H9 (cell line): Measurements from ENCODE around the gene H6PD. TPM values are rescaled to one million over a fixed set of nuclear protein-coding genes. Genes with fewer than 3 reads are reported as not detected.

Experiments
- DNase-seq: peaks from one replicate; pipeline ENCODE4 v3.0.0-alpha.2; 2017
- H2AFZ ChIP-seq: one replicate; pipeline ENCODE4 v1.6.1; 2013; ENCODE audit warnings: mild to moderate bottlenecking, low read length, control low read depth, moderate library complexity
- H2AK5ac ChIP-seq: 2 replicates; pipeline ENCODE4 v1.6.1; 2013; ENCODE audit warnings: low read length, control low read depth, mixed read lengths; ENCODE audit not compliant: insufficient read length
- H2BK120ac ChIP-seq: one replicate; pipeline ENCODE4 v1.6.1; 2013; ENCODE audit warnings: low read depth, mild to moderate bottlenecking, low read length, control low read depth, inconsistent platforms; ENCODE audit not compliant: poor library complexity, severe bottlenecking
- H2BK12ac ChIP-seq: 2 replicates; pipeline ENCODE4 v1.6.1; 2013; ENCODE audit warnings: low read length, control low read depth, mixed read lengths, low read depth; ENCODE audit not compliant: insufficient read length
- H2BK15ac ChIP-seq: 2 replicates; pipeline ENCODE4 v1.6.1; 2013; ENCODE audit warnings: low read depth, low read length, control low read depth
- H2BK20ac ChIP-seq: one replicate; pipeline ENCODE4 v1.6.1; 2013; ENCODE audit warnings: low read depth, mild to moderate bottlenecking, low read length, control low read depth, inconsistent platforms; ENCODE audit not compliant: poor library complexity, severe bottlenecking
- H2BK5ac ChIP-seq: 2 replicates; pipeline ENCODE4 v1.6.1; 2013; ENCODE audit warnings: low read length, control low read depth, mixed read lengths; ENCODE audit not compliant: insufficient read length
- H3K14ac ChIP-seq: 2 replicates; pipeline ENCODE4 v1.6.1; 2013; ENCODE audit warnings: low read length, control low read depth; ENCODE audit not compliant: insufficient read depth
- H3K18ac ChIP-seq: 2 replicates; pipeline ENCODE4 v1.6.1; 2013; ENCODE audit warnings: low read depth, mild to moderate bottlenecking, mixed read lengths, low read length, control low read depth; ENCODE audit not compliant: insufficient read length
- H3K23ac ChIP-seq: 2 replicates; pipeline ENCODE4 v1.6.1; 2013; ENCODE audit warnings: low read length, control low read depth, mixed read lengths, low read depth; ENCODE audit not compliant: insufficient read length
- H3K23me2 ChIP-seq: 2 replicates; pipeline ENCODE4 v1.6.1; 2013; ENCODE audit warnings: low read depth, mild to moderate bottlenecking, mixed read lengths, low read length, control low read depth; ENCODE audit not compliant: insufficient read length, poor library complexity, severe bottlenecking
- H3K27ac ChIP-seq: 2 replicates; pipeline ENCODE4 v1.5.1; 2013; ENCODE audit warnings: low read length, control low read depth, mixed read lengths, low read depth; ENCODE audit not compliant: insufficient read length
- H3K27me3 ChIP-seq: 2 replicates; pipeline ENCODE4 v1.6.1; 2013; ENCODE audit warnings: low read length, control low read depth, inconsistent platforms; ENCODE audit not compliant: insufficient read depth
- H3K4ac ChIP-seq: 2 replicates; pipeline ENCODE4 v1.6.1; 2013; ENCODE audit warnings: low read depth, mild to moderate bottlenecking, control low read depth, inconsistent platforms, low read length, moderate library complexity
- H3K4me1 ChIP-seq: 2 replicates; pipeline ENCODE4 v1.6.1; 2013; ENCODE audit warnings: low read length, control low read depth, inconsistent platforms; ENCODE audit not compliant: insufficient read depth
- H3K4me2 ChIP-seq: 2 replicates; pipeline ENCODE4 v1.6.1; 2013; ENCODE audit warnings: low read length, control low read depth, mixed read lengths; ENCODE audit not compliant: insufficient read length, insufficient read depth
- H3K56ac ChIP-seq: 2 replicates; pipeline ENCODE4 v1.6.1; 2013; ENCODE audit warnings: low read depth, mild to moderate bottlenecking, mixed read lengths, low read length, control low read depth; ENCODE audit not compliant: insufficient read length
- H3K79me1 ChIP-seq: 2 replicates; pipeline ENCODE4 v1.6.1; 2013; ENCODE audit warnings: low read depth, mild to moderate bottlenecking, moderate library complexity, low read length, control low read depth, inconsistent platforms; ENCODE audit not compliant: insufficient read depth, poor library complexity, severe bottlenecking
- H3K79me2 ChIP-seq: 2 replicates; pipeline ENCODE4 v1.6.1; 2013; ENCODE audit warnings: low read length, control low read depth, inconsistent platforms; ENCODE audit not compliant: insufficient read depth
- H3K9ac ChIP-seq: 2 replicates; pipeline ENCODE4 v1.6.1; 2013; ENCODE audit warnings: low read length, control low read depth, mixed read lengths; ENCODE audit not compliant: insufficient read length; ENCODE audit errors: extremely low read depth
- H3K9me3 ChIP-seq: one replicate; pipeline ENCODE4 v1.6.1; 2013; ENCODE audit warnings: low read depth, low read length, inconsistent platforms; ENCODE audit not compliant: control insufficient read depth
- H3T11ph ChIP-seq: one replicate; pipeline ENCODE4 v1.6.1; 2013; ENCODE audit warnings: mild to moderate bottlenecking, low read length, control low read depth, inconsistent platforms
- H4K20me1 ChIP-seq: one replicate; pipeline ENCODE4 v1.6.1; 2013; ENCODE audit not compliant: control insufficient read depth, insufficient read length, insufficient read depth
- H4K5ac ChIP-seq: 2 replicates; pipeline ENCODE4 v1.6.1; 2013; ENCODE audit warnings: low read depth, mild to moderate bottlenecking, mixed read lengths, low read length, control low read depth; ENCODE audit not compliant: insufficient read length
- H4K8ac ChIP-seq: replicated peaks from 2 replicates; pipeline ENCODE4 v1.6.1; 2013; ENCODE audit warnings: low read length, control low read depth, mixed read lengths, low read depth; ENCODE audit not compliant: insufficient read length
- H4K91ac ChIP-seq: 2 replicates; pipeline ENCODE4 v1.6.1; 2013; ENCODE audit warnings: low read depth, mild to moderate bottlenecking, moderate library complexity, mixed read lengths, low read length, control low read depth; ENCODE audit not compliant: insufficient read length
- H3K27ac Mint-ChIP-seq, 3 experiments: 2 replicates in 2 of 3; 3 replicates in 1 of 3; pipeline ENCODE4 v1.8.0; 2020 to 2021; ENCODE audit warnings: mixed read lengths in 3 of 3, mild to moderate bottlenecking in 1 of 3, moderate library complexity in 1 of 3
- H3K27me3 Mint-ChIP-seq: 2 replicates; pipeline ENCODE4 v1.8.0; 2021; ENCODE audit warnings: low read depth, mild to moderate bottlenecking, moderate library complexity, mixed read lengths
- H3K36me3 Mint-ChIP-seq, 3 experiments: 2 replicates in 2 of 3; 3 replicates in 1 of 3; pipeline ENCODE4 v1.8.0; 2020 to 2021; ENCODE audit warnings: low read depth in 3 of 3, mixed read lengths in 3 of 3; ENCODE audit not compliant: insufficient read depth in 1 of 3
- H3K4me1 Mint-ChIP-seq, 2 experiments: 2 replicates each; pipeline ENCODE4 v1.8.0; 2020; ENCODE audit warnings: mixed read lengths in 2 of 2
- H3K4me3 Mint-ChIP-seq, 2 experiments: 2 replicates in 1 of 2; 3 replicates in 1 of 2; pipeline ENCODE4 v1.8.0; 2020 to 2021; ENCODE audit warnings: mild to moderate bottlenecking in 2 of 2, mixed read lengths in 2 of 2, moderate library complexity in 1 of 2
- H3K9me3 Mint-ChIP-seq, 2 experiments: 2 replicates in 1 of 2; 3 replicates in 1 of 2; pipeline ENCODE4 v1.8.0; 2020; ENCODE audit warnings: mild to moderate bottlenecking in 2 of 2, mixed read lengths in 2 of 2, moderate library complexity in 1 of 2
- CTCF ChIP-seq: fragments of 200-600 bp; sonication (generic); conservative IDR thresholded peaks from 3 replicates; pipeline ENCODE4 v1.8.0; 2021; ENCODE audit warnings: antibody characterized with exemption, mild to moderate bottlenecking
- WGBS: extraction: QIAGEN DNeasy Blood & Tissue Kit; methylation state at CpG from one replicate; pipeline ENCODE4 v1.1.7; 2013; ENCODE audit warnings: missing lambda C conversion rate, low lambda C conversion rate, mixed read lengths; ENCODE audit not compliant: insufficient read length; ENCODE audit errors: extremely low coverage; 5-methylcytosine and 5-hydroxymethylcytosine counted together
- total RNA-seq: library from RNA; stranded (reverse); gene quantifications from 2 replicates; pipeline ENCODE4 v1.2.1, GENCODE V29; 2021

H6PD gene
- total RNA-seq, 1 experiment from 2014 or later = 7.9 TPM

GRCh38 chr1:9256332-9256731 is 21.8 kb downstream of the H6PD start:
- Histone ChIP-seq H3K27ac (no peak overlapping the region), H3K79me2 (no peaks in the 10 kb centered on the region)
- no peak for DNase-seq

More at GRCh38 chr1:9256332-9256731, 21.8 kb downstream of the H6PD start:
- Histone ChIP-seq H3K4me2 (no peak overlapping the region), H2AFZ (no peak overlapping the region), H2BK15ac (no peak overlapping the region), H2BK12ac (no peak overlapping the region), H3K4ac (no peak overlapping the region), H3K9ac (no peak overlapping the region), H4K91ac (no peak overlapping the region), H3K56ac (no peak overlapping the region), H2BK120ac (no peak overlapping the region), H3K9me3 (peaks cover 8% of the 10 kb centered on the region), H3K79me1 (no peaks in the 10 kb centered on the region), H3K27me3 (no peaks in the 10 kb centered on the region), H4K20me1 (no peaks in the 10 kb centered on the region), H2BK5ac (no peak overlapping the region), H3K4me1 (peaks cover 7% of the 10 kb centered on the region), H3K14ac (no peak overlapping the region), H4K5ac (no peak overlapping the region), H2BK20ac (no peak overlapping the region), H3K23ac (no peak overlapping the region), H4K8ac (no peak overlapping the region), H3K23me2 (peaks cover 4% of the 10 kb centered on the region), H2AK5ac (no peak overlapping the region), H3K18ac (no peak overlapping the region), H3T11ph (no peak overlapping the region)
- H3K27me3 Mint-ChIP-seq = peaks cover 2% of the 10 kb centered on the region; the same call in 1 of the 2 replicates
- no peak overlapping the region; a peak in 1 of 7 replicates for H3K27ac Mint-ChIP-seq
- no peak overlapping the region for H3K4me3 Mint-ChIP-seq
- no peak for TF ChIP-seq CTCF
- peaks cover 22 to 32% (median 30%) of the 10 kb centered on the region in 3 experiments for H3K36me3 Mint-ChIP-seq
- H3K4me1 Mint-ChIP-seq = peaks cover 29 to 43% of the 10 kb centered on the region in 2 experiments
- WGBS = no CpG with 5 or more reads among the region's 7 CpGs
- peaks cover 26 to 29% of the 10 kb centered on the region in 2 experiments for H3K9me3 Mint-ChIP-seq
